ENCODE data around the gene HBS1L.

GRCh38 chr6:135071541-135071940, 16.9 kb upstream of the HBS1L start:
- TF ChIP-seq CTCF (IDR thresholded peaks at IDR 0.05; ENCODE audit: insufficient read depth, low read length), result no peak
- TF ChIP-seq GABPA (IDR thresholded peaks at IDR 0.05; ENCODE audit: low read depth), result no peak
- no peak for TF ChIP-seq POLR2AphosphoS5 (IDR thresholded peaks at IDR 0.05; ENCODE audit: low read depth)
- no peak for TF ChIP-seq REST (IDR thresholded peaks at IDR 0.05; ENCODE audit: insufficient replicate concordance, low read depth)

All from HL-60 (cell line).